H1 (cell line): Measurements from ENCODE around the gene SERPINB6. TPM values are rescaled to one million over a fixed set of nuclear protein-coding genes. Genes with fewer than 3 reads are reported as not detected.

ENCODE experiments used
- USF2 ChIP-seq: IDR thresholded peaks from 2 replicates; pipeline ENCODE4 v1.6.1; 2011; ENCODE audit warnings: low read length, improper control_type of control experiment
- polyA plus RNA-seq, 7 experiments: library from polyadenylated mRNA; depleted of rRNA in 3 of 7; stranded (reverse) in 5 of 7; unstranded in 2 of 7; fragments of >200 nt in 5 of 7; fragments of 200-250 nt in 2 of 7; gene quantifications; 1 replicate in 5 of 7; 2 replicates in 1 of 7; 4 replicates in 1 of 7; pipeline versions ENCODE4 v1.2.1 to v1.2.3, GENCODE V29; 2011 to 2013; ENCODE audit warnings: missing spikeins in 2 of 7, mixed read lengths in 2 of 7
- total RNA-seq: library from RNA; stranded (reverse); fragmentation: NEBNext Ultra II Directional; extraction: Animal tissue kit (Norgen Biotek cat#: 25700); gene quantifications from 2 replicates; pipeline ENCODE4 v1.2.1, GENCODE V29; 2021

SERPINB6 gene
- total and polyA plus RNA-seq, 2 of the 8 experiments (the other 6 are each of a cell fraction or from before 2014, with no cell fraction given) = 27.2 to 29.4 TPM

- no peak for TF ChIP-seq USF2
Measured at GRCh38 chr6:2919401-2919800, 52.0 kb downstream of the SERPINB6 start (continued).
